ENCODE results near the gene SCG2.

DNA sequence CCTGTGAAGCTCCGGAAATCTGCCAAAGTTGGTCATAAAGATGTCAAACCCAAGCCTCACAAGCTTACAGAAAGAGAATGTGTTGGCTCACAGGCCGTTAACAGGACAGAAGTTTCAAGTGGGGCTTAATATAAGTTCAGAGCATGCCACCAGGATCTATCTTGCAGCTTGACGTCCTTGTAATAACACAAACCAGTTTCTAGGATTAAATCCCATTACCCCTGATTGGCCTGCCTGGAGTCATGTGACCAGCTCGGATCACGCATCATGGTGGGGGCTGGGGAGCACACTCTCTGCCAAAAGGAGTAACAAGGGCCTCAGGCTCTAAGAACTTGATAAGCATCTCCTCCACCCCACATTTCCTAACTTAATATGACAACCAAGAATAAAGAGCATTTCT, 38.9 kb upstream of the SCG2 start:
- TF ChIP-seq, protein P1, sequence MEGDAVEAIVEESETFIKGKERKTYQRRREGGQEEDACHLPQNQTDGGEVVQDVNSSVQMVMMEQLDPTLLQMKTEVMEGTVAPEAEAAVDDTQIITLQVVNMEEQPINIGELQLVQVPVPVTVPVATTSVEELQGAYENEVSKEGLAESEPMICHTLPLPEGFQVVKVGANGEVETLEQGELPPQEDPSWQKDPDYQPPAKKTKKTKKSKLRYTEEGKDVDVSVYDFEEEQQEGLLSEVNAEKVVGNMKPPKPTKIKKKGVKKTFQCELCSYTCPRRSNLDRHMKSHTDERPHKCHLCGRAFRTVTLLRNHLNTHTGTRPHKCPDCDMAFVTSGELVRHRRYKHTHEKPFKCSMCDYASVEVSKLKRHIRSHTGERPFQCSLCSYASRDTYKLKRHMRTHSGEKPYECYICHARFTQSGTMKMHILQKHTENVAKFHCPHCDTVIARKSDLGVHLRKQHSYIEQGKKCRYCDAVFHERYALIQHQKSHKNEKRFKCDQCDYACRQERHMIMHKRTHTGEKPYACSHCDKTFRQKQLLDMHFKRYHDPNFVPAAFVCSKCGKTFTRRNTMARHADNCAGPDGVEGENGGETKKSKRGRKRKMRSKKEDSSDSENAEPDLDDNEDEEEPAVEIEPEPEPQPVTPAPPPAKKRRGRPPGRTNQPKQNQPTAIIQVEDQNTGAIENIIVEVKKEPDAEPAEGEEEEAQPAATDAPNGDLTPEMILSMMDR (IDR thresholded peaks at IDR 0.05; ENCODE audit: poor library complexity, severe bottlenecking) = no peak
- no peak for TF ChIP-seq TAF1 (IDR thresholded peaks at IDR 0.05; ENCODE audit: low read depth)
- no peak for TF ChIP-seq SMC3 (conservative IDR thresholded peaks at IDR 0.05; ENCODE audit: poor library complexity)
- no peak for TF ChIP-seq POLR2AphosphoS5 (IDR thresholded peaks at IDR 0.05)
- TF ChIP-seq EP300 (conservative IDR thresholded peaks at IDR 0.05; ENCODE audit: poor library complexity, severe bottlenecking) = no peak
- TF ChIP-seq, protein P2, sequence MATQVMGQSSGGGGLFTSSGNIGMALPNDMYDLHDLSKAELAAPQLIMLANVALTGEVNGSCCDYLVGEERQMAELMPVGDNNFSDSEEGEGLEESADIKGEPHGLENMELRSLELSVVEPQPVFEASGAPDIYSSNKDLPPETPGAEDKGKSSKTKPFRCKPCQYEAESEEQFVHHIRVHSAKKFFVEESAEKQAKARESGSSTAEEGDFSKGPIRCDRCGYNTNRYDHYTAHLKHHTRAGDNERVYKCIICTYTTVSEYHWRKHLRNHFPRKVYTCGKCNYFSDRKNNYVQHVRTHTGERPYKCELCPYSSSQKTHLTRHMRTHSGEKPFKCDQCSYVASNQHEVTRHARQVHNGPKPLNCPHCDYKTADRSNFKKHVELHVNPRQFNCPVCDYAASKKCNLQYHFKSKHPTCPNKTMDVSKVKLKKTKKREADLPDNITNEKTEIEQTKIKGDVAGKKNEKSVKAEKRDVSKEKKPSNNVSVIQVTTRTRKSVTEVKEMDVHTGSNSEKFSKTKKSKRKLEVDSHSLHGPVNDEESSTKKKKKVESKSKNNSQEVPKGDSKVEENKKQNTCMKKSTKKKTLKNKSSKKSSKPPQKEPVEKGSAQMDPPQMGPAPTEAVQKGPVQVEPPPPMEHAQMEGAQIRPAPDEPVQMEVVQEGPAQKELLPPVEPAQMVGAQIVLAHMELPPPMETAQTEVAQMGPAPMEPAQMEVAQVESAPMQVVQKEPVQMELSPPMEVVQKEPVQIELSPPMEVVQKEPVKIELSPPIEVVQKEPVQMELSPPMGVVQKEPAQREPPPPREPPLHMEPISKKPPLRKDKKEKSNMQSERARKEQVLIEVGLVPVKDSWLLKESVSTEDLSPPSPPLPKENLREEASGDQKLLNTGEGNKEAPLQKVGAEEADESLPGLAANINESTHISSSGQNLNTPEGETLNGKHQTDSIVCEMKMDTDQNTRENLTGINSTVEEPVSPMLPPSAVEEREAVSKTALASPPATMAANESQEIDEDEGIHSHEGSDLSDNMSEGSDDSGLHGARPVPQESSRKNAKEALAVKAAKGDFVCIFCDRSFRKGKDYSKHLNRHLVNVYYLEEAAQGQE (IDR thresholded peaks at IDR 0.05; ENCODE audit: borderline replicate concordance) = no peak
- no peak for TF ChIP-seq RAD21 (conservative IDR thresholded peaks at IDR 0.05)
- no peak for TF ChIP-seq EZH2 (IDR thresholded peaks at IDR 0.05; ENCODE audit: borderline replicate concordance, insufficient read depth, low read length, poor library complexity, severe bottlenecking)
- TF ChIP-seq MXI1 (conservative IDR thresholded peaks at IDR 0.05; ENCODE audit: poor library complexity, severe bottlenecking) = no peak
